Neural crest cell (in vitro differentiated cells): ENCODE data around the gene RIT2. TPM values are rescaled to one million over a fixed set of nuclear protein-coding genes. Genes with fewer than 3 reads are reported as not detected.

ENCODE experiments used
- DNase-seq: peaks from one replicate; pipeline ENCODE4 v3.0.0; 2021; ENCODE audit warnings: low read depth, mixed read lengths, low spot score
- H3K27ac Mint-ChIP-seq: one replicate; pipeline ENCODE4 v1.8.0; 2021; ENCODE audit warnings: mild to moderate bottlenecking, mixed read lengths; ENCODE audit not compliant: unreplicated experiment
- H3K27me3 Mint-ChIP-seq: 2 replicates; pipeline ENCODE4 v1.8.0; 2021; ENCODE audit warnings: low read depth, mild to moderate bottlenecking, mixed read lengths
- H3K36me3 Mint-ChIP-seq: 2 replicates; pipeline ENCODE4 v1.8.0; 2021; ENCODE audit warnings: low read depth, mild to moderate bottlenecking, mixed read lengths
- H3K4me1 Mint-ChIP-seq: 2 replicates; pipeline ENCODE4 v1.8.0; 2021; ENCODE audit warnings: mixed read lengths
- H3K4me3 Mint-ChIP-seq: one replicate; pipeline ENCODE4 v1.8.0; 2021; ENCODE audit warnings: mild to moderate bottlenecking, mixed read lengths
- H3K9me3 Mint-ChIP-seq: 2 replicates; pipeline ENCODE4 v1.8.0; 2021; ENCODE audit warnings: mixed read lengths
- CTCF ChIP-seq: fragments of 200-600 bp; sonication (generic); conservative IDR thresholded peaks from 2 replicates; pipeline ENCODE4 v1.5.0; 2021; ENCODE audit warnings: antibody characterized with exemption, mild to moderate bottlenecking
- total RNA-seq: library from RNA; stranded (reverse); gene quantifications from 2 replicates; pipeline ENCODE4 v1.2.1, GENCODE V29; 2021

Gene RIT2
- total RNA-seq, 1 donor from 2014 or later: not detected

GRCh38 chr18:42771936-42772335 is 343.5 kb downstream of the RIT2 start:
- Mint-ChIP-seq H3K27me3 (no peaks in the 10 kb centered on the region), H3K36me3 (no peaks in the 10 kb centered on the region), H3K4me1 (peaks cover 10% of the 10 kb centered on the region), H3K27ac (no peak overlapping the region), H3K4me3 (no peak overlapping the region), H3K9me3 (peaks cover 15% of the 10 kb centered on the region)
- TF ChIP-seq CTCF: no peak
- DNase-seq: no peak

GRCh38 chr18:42765302-42765701 is 350.2 kb downstream of the RIT2 start:
- peak overlapping the region; percentile 38 for H3K27ac Mint-ChIP-seq
- H3K4me1 Mint-ChIP-seq: peaks cover 23% of the 10 kb centered on the region
- no peaks in the 10 kb centered on the region for H3K27me3 Mint-ChIP-seq
- H3K4me3 Mint-ChIP-seq: no peak overlapping the region
- peaks cover 10% of the 10 kb centered on the region for H3K9me3 Mint-ChIP-seq
- TF ChIP-seq CTCF: no peak
- peaks cover 3% of the 10 kb centered on the region for H3K36me3 Mint-ChIP-seq
- no peak for DNase-seq

- DNase-seq: no peak
- Mint-ChIP-seq H3K9me3 (peaks cover 7% of the 10 kb centered on the region), H3K27ac (no peak overlapping the region), H3K4me3 (no peak overlapping the region), H3K36me3 (peaks cover under 1% of the 10 kb centered on the region), H3K27me3 (no peaks in the 10 kb centered on the region), H3K4me1 (peaks cover 29% of the 10 kb centered on the region)
- no peak for TF ChIP-seq CTCF
Observed at GRCh38 chr18:42760290-42760689, 355.2 kb downstream of the RIT2 start.

GRCh38 chr18:42758852-42759251 is 356.6 kb downstream of the RIT2 start:
- DNase-seq: no peak
- no peak for TF ChIP-seq CTCF
- no peak overlapping the region for H3K27ac Mint-ChIP-seq
- H3K4me1 Mint-ChIP-seq: peaks cover 24% of the 10 kb centered on the region
- H3K4me3 Mint-ChIP-seq: no peak overlapping the region
- no peaks in the 10 kb centered on the region for H3K36me3 Mint-ChIP-seq
- peaks cover 7% of the 10 kb centered on the region for H3K9me3 Mint-ChIP-seq
- H3K27me3 Mint-ChIP-seq: no peaks in the 10 kb centered on the region

GRCh38 chr18:42756214-42756613 is 359.3 kb downstream of the RIT2 start:
- TF ChIP-seq CTCF: no peak
- Mint-ChIP-seq H3K27me3 (no peaks in the 10 kb centered on the region), H3K36me3 (no peaks in the 10 kb centered on the region), H3K4me1 (peaks cover 24% of the 10 kb centered on the region), H3K9me3 (peaks cover 7% of the 10 kb centered on the region), H3K27ac (no peak overlapping the region), H3K4me3 (no peak overlapping the region)
- DNase-seq: no peak

- DNase-seq: no peak
- Mint-ChIP-seq H3K4me3 (no peak overlapping the region), H3K36me3 (peaks cover 4% of the 10 kb centered on the region), H3K4me1 (peaks cover 24% of the 10 kb centered on the region), H3K9me3 (peaks cover 12% of the 10 kb centered on the region), H3K27me3 (no peaks in the 10 kb centered on the region), H3K27ac (no peak overlapping the region)
- TF ChIP-seq CTCF: peak; percentile 16
Observed at GRCh38 chr18:42752916-42753315, 362.6 kb downstream of the RIT2 start.
